Transverse colon (tissue), 4 donors: ENCODE results near the gene FBXO31. TPM values are rescaled to one million over a fixed set of nuclear protein-coding genes. Genes with fewer than 3 reads are reported as not detected.

Source experiments
- DNase-seq: peaks from one replicate; pipeline ENCODE4 v3.0.0-alpha.2; 2019
- H3K27ac ChIP-seq, 4 donors: fragments of 200-600 bp; sonication (generic); 2 replicates each; pipeline ENCODE4 v1.5.1; 2016 to 2018; ENCODE audit warnings: inconsistent platforms in 4 of 4
- H3K27me3 ChIP-seq: fragments of 200-600 bp; sonication (generic); 2 replicates; pipeline ENCODE4 v1.5.1; 2017; ENCODE audit warnings: inconsistent platforms
- H3K36me3 ChIP-seq, 4 donors: fragments of 200-600 bp; sonication (generic); 2 replicates each; pipeline ENCODE4 v1.5.1; 2017 to 2019; ENCODE audit warnings: inconsistent platforms in 4 of 4
- H3K4me1 ChIP-seq, 4 donors: fragments of 200-600 bp; sonication (generic); 2 replicates each; pipeline ENCODE4 v1.5.1; 2017 to 2020; ENCODE audit warnings: inconsistent platforms in 4 of 4
- H3K4me3 ChIP-seq, 4 donors: fragments of 200-600 bp; sonication (generic); 1 replicate in 1 of 4; 2 replicates in 3 of 4; pipeline versions ENCODE4 v1.5.1 to v1.6.1; 2017 to 2019; ENCODE audit warnings: inconsistent platforms in 4 of 4
- H3K9me3 ChIP-seq, 2 donors: fragments of 200-600 bp; sonication (generic); 2 replicates each; pipeline ENCODE4 v1.5.1; 2017 to 2019; ENCODE audit warnings: inconsistent platforms in 2 of 2
- CTCF ChIP-seq, 5 experiments: fragments of 200-600 bp in 3 of 5; fragments of 450-650 bp in 2 of 5; sonication (generic) in 3 of 5; IDR thresholded peaks; 1 replicate in 2 of 5; 2 replicates in 3 of 5; pipeline ENCODE4 v1.5.1; 2016 to 2017; ENCODE audit warnings: antibody characterized with exemption in 5 of 5, inconsistent platforms in 3 of 5, mild to moderate bottlenecking in 2 of 5, moderate library complexity in 1 of 5
- EP300 ChIP-seq: sonication (generic); formaldehyde crosslinking; IDR thresholded peaks from one replicate; pipeline ENCODE4 v1.6.1; 2017; ENCODE audit warnings: antibody characterized with exemption, low read depth
- POLR2A ChIP-seq: fragments of 450-650 bp; IDR thresholded peaks from one replicate; pipeline ENCODE4 v1.6.1; 2016; ENCODE audit warnings: antibody characterized with exemption, mild to moderate bottlenecking, moderate library complexity
- POLR2AphosphoS5 ChIP-seq, 3 donors: sonication (generic); formaldehyde crosslinking; IDR thresholded peaks; one replicate each; pipeline ENCODE4 v1.6.1; 2016; ENCODE audit warnings: antibody characterized with exemption in 3 of 3
- WGBS, 2 donors: methylation state at CpG; one replicate each; pipeline ENCODE4 v1.1.5; 2018; ENCODE audit warnings: low coverage in 1 of 2; 5-methylcytosine and 5-hydroxymethylcytosine counted together
- in situ Hi-C, 4 donors: fragments of 200-750 bp; cut with MboI; loops; one replicate each; pipeline versions ENCODE4 v1.15.0 to v1.15.1; 2017; ENCODE audit warnings: low sequenced_read_pairs in 3 of 4, low pct_ligation_motif_present in 1 of 4, low pct_unique_long_range_greater_than_20kb in 1 of 4
- intact Hi-C: fragments of 100-400 bp; cut with DNase I; formaldehyde crosslinking; loops from one replicate; pipeline ENCODE4 v1.15.1; 2023; ENCODE audit warnings: low total_unique reads
- total RNA-seq, 4 donors: library from RNA; depleted of rRNA; stranded (reverse); fragments of >200 nt; gene quantifications; one replicate each; pipeline ENCODE4 v1.1.0, GENCODE V29; 2016

FBXO31 gene
- total RNA-seq, 4 donors from 2014 or later: 83.6 to 403 (median 224) TPM

DNA sequence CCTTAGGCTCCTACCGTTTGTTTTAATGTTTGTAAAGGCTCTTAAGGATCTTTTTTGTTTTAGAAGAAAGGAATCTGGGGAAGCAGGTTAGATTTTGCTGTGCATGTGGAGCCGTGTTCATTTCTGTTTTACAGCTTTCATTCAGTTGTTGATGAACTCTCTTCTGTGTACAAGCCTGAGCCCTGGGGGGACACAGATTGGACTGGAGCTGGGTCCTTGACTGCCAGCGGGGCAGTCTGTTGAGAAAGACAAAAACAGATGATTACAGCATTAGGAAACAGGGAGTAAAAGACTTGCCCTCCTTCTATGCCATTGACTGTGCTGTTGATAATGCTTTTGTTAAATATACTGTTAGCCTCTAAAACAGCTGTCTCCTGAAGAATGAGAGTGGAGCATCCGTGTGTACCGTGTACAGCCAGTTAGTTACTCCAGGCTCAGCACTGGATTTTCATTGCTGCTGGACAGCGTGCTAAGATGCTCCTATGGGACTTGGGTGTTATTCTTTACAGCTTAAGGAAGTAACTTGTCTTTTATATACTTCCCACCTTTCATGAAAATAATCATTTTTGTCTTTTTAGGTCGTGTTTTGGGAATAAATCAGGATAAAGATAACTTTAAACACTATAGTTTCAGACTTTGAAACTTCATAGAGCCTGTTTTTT lies 11.7 kb upstream of the FBXO31 start:
- Histone ChIP-seq H3K36me3 (peaks cover 0 to 16% (median 7%) of the 10 kb centered on the region in 4 donors), H3K27ac (peak overlapping the region in 1 of 4 donors; percentile 4), H3K4me3 (no peak overlapping the region), H3K27me3 (no peaks in the 10 kb centered on the region), H3K9me3 (no peaks in the 10 kb centered on the region), H3K4me1 (peaks cover 22 to 33% (median 29%) of the 10 kb centered on the region in 4 donors)
- intact Hi-C loops: no loop called here
- TF ChIP-seq POLR2A (no peak), POLR2AphosphoS5 (IDR thresholded peaks at IDR 0.05) (no peak), CTCF (IDR thresholded peaks at IDR 0.05) (no peak), EP300 (no peak)
- 63 to 73% methylated on average over 7 of the region's 7 CpGs for WGBS, 2 donors
- no peak for DNase-seq
- in situ Hi-C loops: loop anchor here in 2 of 4 donors (10.0 kb wide), 2 partner anchors 71 to 239 kb away; no protein-coding TSS in a partner anchor

DNA sequence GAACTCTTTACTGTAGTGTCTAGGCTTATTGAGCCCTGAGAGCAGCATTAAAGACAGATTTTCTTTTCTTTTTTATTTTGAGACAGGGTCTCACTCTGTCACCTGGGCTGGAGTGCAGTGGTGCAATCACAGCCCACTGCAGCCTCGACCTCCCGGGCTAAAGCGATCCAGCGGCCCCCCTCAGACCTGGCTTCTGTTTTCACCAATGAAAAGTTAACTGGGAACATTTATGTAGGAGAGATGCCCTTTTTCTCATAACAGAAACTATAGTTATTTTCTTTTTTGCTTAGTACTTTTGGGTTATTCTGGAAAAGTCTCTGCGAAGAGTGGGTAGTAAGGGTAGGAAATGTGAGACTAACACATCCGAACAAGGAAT lies 10.1 kb upstream of the FBXO31 start:
- Histone ChIP-seq H3K4me3 (peak overlapping the region in 3 of 4 donors; percentile 66 to 96 (median 95)), H3K9me3 (no peaks in the 10 kb centered on the region), H3K36me3 (peaks cover 0 to 2% (median under 1%) of the 10 kb centered on the region in 4 donors), H3K27ac (peak overlapping the region; percentile 96 to 100 (median 98)), H3K27me3 (no peaks in the 10 kb centered on the region), H3K4me1 (peaks cover 22 to 40% (median 32%) of the 10 kb centered on the region in 4 donors)
- intact Hi-C loops (loop anchor here (5.0 kb wide), 1 partner anchor 76 kb away; the partner anchor contains the start of gene C16orf95), in situ Hi-C loops (loop anchor here in 2 of 4 donors (10.0 kb wide), 2 partner anchors 69 to 241 kb away; no protein-coding TSS in a partner anchor)
- TF ChIP-seq POLR2A (no peak), CTCF (IDR thresholded peaks at IDR 0.05) (no peak), EP300 (no peak), POLR2AphosphoS5 (IDR thresholded peaks at IDR 0.05) (no peak)
- no peak for DNase-seq
- 66 to 90% methylated on average over 2 to 6 of the region's 6 CpGs for WGBS, 2 donors

DNA sequence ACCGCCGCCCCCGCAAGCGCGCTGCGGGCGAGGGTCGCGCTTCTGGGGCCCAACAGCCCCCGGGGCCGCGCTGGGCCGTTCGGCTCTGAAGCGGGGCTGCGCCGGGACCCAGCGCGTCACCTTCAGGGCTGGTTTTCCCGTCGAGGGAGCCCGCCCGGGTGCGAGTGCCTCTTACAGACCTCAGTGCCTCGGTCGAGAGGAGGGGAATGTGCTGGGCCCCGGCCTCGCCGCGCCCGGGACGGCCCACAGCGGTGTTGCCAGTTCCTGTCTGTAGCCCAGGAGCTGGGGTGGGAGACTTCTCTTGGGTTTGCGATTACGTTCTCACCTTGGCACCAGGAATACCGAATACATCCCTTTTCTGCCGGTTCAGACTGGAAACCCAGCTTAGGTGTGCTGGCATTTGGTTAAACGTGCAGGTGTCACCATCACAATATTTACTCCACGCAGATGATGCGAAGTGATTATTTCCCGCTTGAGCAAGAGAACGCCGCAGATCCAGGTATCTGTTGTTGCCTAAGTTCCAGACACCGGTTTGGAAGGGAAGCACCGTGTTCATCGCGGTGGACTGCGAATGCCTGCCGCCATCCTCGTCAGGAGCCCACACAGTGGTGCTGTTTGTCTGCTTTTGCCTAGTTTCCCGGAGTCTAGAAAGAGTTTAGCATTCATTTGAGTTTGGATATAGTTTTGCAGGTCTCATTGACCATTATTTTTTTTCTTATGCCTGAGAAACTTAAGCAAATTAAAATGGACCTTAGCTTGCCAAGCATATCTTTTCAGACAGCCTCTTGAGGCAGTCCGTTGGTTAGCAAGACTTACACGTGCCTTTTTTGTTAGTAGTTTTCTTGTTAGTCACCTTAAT lies 9.5 kb upstream of the FBXO31 start:
- Histone ChIP-seq H3K27me3 (no peaks in the 10 kb centered on the region), H3K4me1 (peaks cover 22 to 44% (median 34%) of the 10 kb centered on the region in 4 donors), H3K4me3 (peak overlapping the region; percentile 66 to 96 (median 82)), H3K27ac (peak overlapping the region; percentile 96 to 100 (median 98)), H3K36me3 (no peaks in the 10 kb centered on the region), H3K9me3 (no peaks in the 10 kb centered on the region)
- peak; percentile 64 for DNase-seq
- in situ Hi-C loops: loop anchor here in 2 of 4 donors (10.0 kb wide), 2 partner anchors 68 to 242 kb away; no protein-coding TSS in a partner anchor
- no peak for TF ChIP-seq EP300
- peak in 2 of 5 experiments; percentile 4 for TF ChIP-seq CTCF (IDR thresholded peaks at IDR 0.05)
- TF ChIP-seq POLR2AphosphoS5 (IDR thresholded peaks at IDR 0.05): peak in 1 of 3 donors; percentile 5
- peak; percentile 14 for TF ChIP-seq POLR2A
- intact Hi-C loops: loop anchor here (5.0 kb wide), 1 partner anchor 76 kb away; the partner anchor contains the start of gene C16orf95
- 0 to 4% methylated on average over 5 to 29 of the region's 53 CpGs for WGBS, 2 donors
